GM10847 (cell line): ENCODE results near the gene PRR13.

Experiments
- POLR2A ChIP-seq: IDR thresholded peaks from 2 replicates; pipeline ENCODE4 v1.6.1; 2011; ENCODE audit not compliant: insufficient read length; ENCODE audit errors: extremely low read depth

PRR13 gene

DNA sequence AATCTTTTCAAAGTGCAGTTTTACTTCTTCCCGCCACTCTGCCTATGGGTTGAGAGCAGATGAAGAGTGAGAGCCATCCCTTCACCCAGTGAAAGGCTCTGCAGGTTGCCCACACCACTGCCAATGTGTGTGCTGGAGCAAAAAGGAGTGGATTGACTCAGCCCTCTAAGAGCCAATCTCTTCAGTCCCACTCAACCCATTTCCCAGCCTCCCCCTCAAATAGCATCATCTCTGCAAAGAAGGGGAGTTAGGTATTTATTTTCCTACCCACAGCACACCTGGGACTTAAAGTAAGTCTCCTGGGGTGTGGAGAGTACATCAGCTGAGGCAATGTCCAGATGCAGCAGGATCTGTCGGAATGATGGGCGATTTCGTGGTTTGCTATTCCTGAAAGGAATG is 42.4 kb downstream of the PRR13 start:
- TF ChIP-seq POLR2A = no peak

DNA sequence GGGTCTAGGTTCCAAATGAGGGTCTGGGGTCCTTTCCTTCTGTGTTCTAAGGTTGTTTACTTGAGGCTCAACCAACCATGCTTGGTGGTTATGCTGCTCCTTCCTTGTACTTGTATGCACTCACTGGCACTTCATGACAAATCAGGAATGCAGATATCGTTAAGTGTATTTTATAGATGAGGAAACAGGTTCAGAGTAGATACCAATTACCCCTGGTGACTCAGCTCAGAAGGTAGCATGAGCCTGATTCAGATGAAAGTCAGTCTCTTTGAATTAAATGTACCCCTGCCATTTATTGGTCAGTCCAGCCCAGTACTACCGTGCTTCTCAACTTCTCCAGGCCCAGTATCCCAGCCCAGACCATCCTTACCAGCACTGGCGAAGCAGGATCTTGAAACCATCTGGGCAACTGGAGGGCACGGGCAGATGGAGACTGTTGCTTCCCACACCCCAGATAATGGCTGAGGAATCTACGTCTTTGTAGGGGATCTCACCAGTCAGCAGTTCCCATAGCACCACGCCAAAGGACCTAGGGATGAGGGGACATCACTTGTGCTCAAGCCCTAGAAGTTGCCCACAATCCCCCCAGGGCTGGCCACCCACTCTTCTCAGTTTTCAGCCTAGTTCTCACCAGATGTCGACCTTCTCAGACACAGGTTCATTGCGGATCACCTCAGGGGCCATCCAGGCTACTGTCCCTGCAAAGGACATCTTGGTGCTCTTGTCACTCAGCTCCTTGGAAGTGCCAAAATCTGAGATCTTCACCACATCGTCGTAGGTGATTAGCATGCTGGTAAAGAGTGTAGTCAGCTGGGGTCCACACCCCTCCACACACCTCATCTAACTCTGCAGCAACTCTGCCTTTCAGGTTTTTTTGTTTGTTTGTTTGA is 43.4 kb downstream of the PRR13 start:
- TF ChIP-seq POLR2A = no peak

DNA sequence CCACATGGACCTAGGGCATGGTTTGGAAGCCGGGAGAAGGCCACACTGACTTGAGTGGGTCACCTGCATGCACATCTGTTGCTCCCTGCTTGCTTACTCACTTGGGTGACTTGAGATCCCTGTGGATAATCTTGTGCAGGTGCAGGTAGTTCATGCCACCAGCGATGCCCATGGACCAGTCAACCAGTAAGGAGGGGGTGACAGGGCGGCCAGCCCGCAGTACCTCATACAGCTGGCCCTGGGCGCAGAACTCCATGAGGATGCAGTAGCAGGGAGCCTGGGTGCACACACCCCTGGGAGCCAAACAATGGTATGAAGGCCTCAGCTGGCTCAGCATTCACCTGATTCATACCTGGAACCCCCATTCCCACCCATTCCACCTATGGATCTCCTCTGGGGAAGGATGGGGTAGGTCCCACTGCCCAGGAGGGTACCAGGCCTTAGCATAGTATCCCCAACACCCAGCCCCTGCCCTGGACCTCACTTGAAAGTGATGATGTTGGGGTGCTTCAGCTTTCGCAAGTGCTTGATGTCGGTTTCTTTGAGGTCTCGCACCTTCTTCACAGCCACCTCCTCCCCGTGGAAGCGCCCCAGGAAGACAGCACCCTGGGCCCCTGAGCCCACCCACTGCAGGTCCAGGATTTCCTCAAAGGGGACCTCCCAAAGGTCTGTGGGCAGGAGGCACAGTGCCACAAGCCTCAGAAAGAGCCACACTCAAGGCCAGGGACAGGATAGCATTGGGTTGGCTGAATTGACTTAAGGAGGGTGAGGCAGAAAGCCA is 44.6 kb downstream of the PRR13 start:
- TF ChIP-seq POLR2A = no peak

DNA sequence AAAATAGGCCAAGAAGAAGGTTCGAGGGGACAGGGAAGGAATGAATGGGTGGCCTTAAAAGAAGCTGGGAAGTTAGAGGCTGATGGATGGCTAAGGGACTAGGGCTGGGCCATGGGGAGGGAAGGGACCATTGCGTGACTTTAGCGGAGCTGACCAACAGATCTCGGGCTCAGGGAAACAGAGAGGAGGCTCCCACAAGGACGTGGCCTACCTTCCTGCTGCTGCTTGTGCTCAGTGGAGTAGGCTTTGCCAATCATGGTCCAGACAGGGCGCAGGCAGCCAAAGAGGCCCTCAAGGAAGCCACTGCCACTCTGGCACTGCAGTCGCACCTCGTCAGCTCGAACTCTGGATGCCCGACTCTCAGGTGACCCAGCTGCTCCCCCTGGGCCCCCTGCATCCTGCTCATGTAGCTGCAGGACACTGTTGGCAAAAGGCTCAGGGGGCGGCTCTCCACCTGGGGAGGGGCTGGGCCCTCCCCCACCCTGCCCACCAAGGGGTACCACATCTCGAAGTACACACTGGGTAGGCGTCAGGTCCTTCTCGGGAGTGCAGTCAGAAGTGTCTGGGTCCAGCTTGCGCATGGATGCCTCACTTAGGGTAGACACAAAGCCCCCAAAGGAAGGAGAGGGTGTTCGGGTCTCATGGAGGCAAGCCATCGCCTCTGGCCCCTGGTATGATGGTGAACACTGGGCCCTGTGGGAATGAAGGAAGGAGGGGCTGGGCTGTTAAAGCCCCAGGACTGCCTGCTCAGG is 45.4 kb downstream of the PRR13 start:
- TF ChIP-seq POLR2A = no peak

DNA sequence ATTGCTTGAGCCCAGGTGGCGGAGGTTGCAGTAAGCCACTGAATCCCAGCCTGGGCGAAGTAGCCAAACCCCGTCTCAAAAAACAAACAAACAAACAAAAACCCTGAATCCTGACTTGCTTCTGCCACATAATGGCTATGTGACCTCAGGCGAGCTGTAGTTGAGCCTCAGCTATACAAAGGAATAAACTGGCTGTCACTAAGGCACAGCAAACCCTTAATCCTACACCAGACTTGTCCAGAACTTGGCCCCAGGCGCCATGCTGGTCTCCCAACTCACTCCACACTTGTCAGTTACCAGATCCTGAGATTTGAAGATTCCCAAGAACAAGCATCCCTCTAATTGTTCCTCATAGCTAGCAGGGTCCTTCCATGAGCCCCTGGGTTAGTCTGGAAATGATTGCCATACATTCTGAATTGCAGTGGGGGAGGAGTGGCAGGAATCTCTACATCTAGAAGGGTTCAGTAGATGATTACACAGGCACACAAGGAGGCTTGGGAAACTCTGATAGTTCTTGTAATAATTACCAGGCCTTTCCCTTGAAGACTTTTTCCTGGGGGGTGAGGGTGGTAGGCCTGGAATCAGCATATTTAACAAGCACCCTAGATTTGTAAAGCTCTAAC is 47.8 kb downstream of the PRR13 start:
- no peak for TF ChIP-seq POLR2A

DNA sequence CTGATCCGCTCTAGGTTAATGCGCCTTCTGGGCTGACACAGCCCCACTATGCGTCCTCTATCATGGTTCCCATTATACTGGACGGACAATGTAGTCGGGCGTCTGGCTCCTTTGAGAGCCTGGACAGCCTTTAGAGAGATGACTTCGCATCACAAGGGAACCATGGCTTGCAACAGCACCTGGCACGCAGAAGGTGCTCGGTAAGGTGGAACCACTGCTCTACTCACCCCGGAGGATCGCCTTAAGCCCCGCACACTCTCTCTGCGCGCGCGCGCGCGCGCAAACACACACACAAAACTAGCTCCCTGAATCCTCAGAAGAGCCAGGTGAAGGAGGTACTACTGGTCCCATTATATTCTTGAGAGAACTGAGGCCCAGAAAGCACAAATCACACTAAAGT is 50.7 kb downstream of the PRR13 start:
- TF ChIP-seq POLR2A = no peak

DNA sequence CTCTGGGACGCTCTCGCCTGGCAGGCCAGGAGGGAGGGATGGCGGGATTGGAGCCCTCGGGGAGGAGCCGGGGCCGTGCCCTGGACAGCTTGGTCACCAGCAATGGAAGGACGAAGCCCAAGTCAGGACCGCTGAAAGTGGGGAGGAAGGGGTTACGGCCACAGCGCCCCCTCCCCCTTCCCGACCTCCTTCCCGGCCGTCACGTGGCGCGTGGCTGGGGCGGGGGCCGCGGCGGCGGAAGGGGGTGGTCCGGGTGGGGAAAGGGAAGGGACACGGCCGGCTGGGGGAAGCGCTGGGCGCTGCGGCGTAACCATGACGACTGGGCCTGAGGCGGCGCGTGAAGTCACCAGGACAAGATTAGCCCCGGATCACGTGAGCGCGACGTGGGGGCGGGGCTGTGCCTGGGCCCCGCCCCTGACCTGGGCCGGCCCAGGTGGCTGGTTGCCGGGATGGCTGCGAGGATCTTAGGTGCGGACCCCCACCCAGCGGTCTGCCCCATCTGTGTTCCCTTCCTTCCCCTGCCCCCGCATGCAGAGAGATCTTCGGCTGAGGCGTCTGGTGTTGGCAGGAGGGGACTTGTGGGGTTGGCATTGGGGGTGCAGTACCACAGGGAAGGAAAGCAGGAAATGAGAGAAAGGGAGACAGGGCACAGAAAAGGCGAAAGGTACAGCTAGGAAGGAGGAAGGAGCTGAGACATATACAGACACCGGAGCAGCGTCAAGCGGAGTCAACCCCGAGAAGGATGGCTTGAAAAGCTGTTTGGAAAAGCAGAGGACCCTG is 51.5 kb downstream of the PRR13 start:
- TF ChIP-seq POLR2A = peak; percentile 79

DNA sequence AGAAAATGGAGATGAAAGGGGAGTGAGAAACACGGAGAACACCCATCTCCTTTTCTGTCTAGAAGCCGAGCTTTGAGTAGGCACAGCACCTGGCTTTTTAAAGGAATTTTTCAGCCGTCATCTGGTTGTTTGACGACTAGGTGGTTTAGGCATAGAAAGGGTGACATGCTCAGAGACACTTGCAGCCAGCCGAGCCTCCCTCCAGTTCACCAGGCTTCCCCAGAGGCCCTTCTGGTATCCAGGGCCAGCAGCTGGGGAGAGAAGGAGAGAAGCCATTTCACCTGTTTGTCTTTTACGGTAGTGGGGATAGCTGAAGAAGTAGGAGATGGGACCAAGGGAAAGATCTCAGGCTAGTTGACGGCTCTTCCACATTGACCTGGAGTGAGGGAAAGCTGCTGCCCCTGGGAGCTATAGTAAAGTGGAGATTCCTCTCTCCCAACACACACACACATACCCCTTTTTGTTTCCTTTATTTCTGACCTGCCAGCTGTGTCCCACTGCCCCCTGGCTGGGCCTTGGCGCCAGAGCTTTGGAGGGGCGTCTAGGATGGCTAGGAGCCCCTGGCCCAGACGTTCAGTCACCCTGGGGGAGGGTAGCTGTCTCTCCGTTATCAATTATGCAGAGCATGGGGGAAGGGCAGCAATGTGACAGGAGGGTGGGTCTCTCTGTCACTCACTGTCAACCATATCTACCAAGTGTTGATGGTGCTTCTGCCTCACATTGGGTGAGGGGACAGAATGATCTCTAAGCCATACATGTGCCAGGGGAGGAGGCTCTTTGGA is 52.3 kb downstream of the PRR13 start:
- no peak for TF ChIP-seq POLR2A
